ENCODE results near the gene HDAC4.
A peak's percentile ranks its signal among the peaks of the same experiment; 100 is the strongest.

HDAC4 gene

DNA sequence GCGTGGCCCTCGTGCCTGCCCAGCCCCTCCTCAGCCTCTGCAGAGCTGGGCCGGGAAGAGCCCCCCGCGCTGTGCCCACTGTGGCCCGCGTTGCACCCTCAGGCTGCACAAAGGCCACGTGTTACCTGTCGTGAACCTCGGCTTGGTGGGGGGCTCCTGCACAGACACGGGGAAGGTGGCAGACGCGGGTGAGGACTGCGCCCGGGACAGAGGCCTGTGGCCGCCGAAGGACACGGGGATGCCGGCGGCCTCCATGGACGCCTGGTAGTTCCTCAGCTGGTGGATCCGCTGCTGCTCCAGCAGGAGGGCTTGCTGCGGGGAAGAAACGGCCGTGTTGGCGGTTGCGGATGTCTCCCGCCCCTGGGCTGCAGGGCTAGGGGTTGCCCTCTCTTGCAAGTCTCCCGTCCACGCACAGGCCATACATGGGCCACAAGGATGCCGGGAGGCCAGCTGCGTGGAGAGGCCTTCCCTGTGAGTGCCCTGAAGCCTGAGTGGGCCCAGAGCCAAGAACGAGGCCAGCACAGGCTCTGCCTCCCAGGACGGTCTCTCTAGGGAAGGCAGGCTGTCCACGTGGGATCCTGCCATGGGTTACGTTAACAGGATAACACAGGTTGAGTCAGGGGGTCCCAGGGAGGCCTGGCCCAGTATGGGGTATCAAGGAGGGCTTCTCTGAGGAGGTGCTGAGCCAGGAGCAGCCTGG lies 289.3 kb downstream of the HDAC4 start:
- TF ChIP-seq, protein P1, sequence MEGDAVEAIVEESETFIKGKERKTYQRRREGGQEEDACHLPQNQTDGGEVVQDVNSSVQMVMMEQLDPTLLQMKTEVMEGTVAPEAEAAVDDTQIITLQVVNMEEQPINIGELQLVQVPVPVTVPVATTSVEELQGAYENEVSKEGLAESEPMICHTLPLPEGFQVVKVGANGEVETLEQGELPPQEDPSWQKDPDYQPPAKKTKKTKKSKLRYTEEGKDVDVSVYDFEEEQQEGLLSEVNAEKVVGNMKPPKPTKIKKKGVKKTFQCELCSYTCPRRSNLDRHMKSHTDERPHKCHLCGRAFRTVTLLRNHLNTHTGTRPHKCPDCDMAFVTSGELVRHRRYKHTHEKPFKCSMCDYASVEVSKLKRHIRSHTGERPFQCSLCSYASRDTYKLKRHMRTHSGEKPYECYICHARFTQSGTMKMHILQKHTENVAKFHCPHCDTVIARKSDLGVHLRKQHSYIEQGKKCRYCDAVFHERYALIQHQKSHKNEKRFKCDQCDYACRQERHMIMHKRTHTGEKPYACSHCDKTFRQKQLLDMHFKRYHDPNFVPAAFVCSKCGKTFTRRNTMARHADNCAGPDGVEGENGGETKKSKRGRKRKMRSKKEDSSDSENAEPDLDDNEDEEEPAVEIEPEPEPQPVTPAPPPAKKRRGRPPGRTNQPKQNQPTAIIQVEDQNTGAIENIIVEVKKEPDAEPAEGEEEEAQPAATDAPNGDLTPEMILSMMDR (conservative IDR thresholded peaks at IDR 0.05; ENCODE audit: control insufficient read depth, insufficient read depth, low read depth, low read length): no peak
- H3K4me3 ChIP-seq (ENCODE audit: control insufficient read depth, low read depth, low read length): no peak overlapping the region
- DNase-seq (ENCODE audit: low read depth): no peak

DNA sequence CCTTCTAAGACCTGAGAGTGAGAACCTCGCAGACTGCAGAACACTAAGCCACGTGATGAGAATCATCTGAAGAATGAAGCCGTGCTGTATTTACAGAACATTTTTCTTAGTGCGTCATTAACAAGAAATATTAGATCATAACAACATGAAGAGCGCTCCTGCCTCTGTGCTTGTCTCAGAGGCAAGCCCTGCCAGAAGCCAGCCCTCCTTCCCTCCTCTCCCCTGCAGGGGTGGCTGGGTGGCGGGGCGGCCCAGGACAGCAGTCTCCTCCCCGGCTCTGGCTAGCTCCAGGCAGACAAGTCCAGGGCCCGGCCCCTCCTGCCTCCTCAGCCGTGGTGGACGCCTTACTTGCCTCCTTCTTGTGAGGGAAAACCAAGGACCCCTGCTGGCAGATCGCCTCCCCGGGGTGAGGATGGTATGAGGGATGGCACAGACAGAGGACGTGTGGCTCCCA lies 290.2 kb downstream of the HDAC4 start:
- peak; percentile 47 for DNase-seq (ENCODE audit: low read depth)
- TF ChIP-seq, protein P1 (conservative IDR thresholded peaks at IDR 0.05; ENCODE audit: control insufficient read depth, insufficient read depth, low read depth, low read length): no peak
- no peak overlapping the region for H3K4me3 ChIP-seq (ENCODE audit: control insufficient read depth, low read depth, low read length)

DNA sequence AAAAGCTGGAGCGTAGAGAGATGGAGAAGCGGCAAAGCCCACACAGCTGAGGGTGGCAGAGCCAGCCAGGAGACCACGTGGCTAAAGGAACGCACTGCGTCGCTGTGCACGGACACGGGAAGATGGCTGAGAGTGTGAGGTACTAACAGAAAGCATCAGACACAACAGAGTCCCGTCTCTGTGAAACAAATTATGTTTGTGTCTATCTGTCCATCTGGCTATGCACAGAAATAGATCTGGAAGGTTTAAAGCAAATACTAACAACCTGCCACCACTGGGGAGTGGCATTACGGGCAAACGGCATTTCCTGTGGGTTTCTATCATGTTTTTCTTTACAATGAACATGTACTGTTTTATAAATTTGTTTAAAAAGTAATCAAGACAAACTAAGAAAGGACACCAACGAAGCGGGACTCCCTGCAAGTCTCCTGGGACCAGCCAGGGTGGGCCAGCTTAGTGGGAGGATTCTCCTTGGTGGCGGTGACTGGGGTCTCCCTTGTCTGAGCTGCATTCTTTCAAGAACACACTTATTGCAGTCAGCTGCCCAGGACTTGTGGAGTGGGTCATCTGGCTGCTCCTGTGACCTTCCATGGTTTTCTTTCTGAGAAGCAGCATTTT lies 290.8 kb downstream of the HDAC4 start:
- H3K4me3 ChIP-seq (ENCODE audit: control insufficient read depth, low read depth, low read length): no peak overlapping the region
- TF ChIP-seq, protein P1 (conservative IDR thresholded peaks at IDR 0.05; ENCODE audit: control insufficient read depth, insufficient read depth, low read depth, low read length): no peak
- no peak for DNase-seq (ENCODE audit: low read depth)

DNA sequence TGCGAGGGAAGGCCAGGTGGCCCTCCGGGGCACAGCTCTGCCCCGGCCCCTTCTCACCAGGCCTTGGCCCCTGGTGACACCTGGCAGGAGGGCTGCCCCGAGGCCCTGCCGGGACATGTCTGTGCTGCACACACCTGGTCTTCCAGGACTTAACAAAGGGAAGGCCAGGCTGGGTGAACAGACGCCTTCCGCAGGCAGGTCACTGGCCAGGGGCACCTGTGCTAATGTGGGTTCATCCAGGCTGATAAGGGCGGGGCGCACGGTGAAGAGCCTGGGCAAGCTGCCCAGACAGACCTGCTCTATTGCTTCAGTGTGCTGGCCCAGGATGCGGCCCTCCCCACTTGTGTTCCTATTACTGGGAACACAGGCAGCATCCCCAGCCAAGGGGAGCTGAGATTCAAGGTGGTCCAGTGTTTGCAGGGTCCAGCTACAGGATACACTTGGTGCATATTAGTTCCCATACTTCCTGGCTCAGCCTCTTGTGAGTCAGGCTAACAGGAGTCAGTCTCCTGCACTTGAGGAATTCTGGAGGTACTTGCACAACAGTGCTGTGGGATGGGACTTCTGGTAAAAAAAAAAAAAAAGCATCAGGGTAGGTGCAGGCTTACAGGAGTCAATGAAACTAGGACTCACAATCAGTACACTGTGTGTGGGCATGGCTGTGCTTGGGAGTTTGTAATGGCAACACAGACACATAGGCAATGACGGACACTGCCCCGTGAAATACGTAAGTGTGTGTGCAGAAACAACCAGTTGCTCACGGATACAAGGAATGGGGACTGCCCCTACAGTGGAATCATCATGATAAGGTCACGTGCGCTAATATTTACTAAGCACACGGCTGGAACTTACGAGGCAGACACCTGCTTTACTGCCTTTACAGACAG lies 291.5 kb downstream of the HDAC4 start:
- H3K4me3 ChIP-seq (ENCODE audit: control insufficient read depth, low read depth, low read length): no peak overlapping the region
- TF ChIP-seq, protein P1 (conservative IDR thresholded peaks at IDR 0.05; ENCODE audit: control insufficient read depth, insufficient read depth, low read depth, low read length): no peak
- no peak for DNase-seq (ENCODE audit: low read depth)

DNA sequence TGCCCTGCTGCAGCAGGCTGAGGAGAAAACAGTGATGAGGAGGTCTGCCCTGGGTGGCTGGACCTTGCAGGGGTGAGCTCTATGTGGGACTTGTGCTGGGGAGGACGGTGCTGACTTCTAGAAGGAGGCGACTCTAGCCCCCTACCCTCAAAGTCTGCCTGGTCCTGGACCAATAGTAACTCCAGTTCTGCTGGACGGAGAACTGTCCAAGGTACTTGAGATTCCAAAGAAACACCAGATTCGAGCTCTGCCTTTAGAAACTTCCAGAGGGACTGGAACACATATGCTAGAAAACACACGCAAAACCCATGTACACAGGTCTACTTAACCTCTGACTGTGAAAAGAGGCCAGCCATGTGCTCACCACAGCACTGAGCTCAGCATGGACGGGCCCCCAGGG lies 292.4 kb downstream of the HDAC4 start:
- H3K4me3 ChIP-seq (ENCODE audit: control insufficient read depth, low read depth, low read length): no peak overlapping the region
- DNase-seq (ENCODE audit: low read depth): no peak
- TF ChIP-seq, protein P1 (conservative IDR thresholded peaks at IDR 0.05; ENCODE audit: control insufficient read depth, insufficient read depth, low read depth, low read length): no peak

DNA sequence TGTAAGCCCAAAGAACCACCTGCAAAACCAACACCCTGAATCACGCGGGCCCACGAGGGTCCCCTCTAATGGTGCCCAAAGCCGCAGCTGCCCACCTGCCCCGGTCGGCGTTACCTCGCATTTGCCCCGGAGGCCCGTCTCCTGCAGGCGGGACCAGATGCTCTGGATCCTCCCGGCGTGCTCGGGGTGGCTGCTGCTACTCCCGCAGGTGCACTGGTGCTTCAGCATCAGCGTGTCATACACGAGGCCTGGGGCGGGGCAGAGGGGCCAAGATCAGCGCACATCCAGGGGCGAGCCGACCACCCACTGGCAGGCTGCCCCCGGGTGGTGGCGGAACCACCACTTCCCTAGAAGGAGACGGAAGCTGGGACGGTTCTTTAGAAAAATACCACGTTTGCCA lies 292.9 kb downstream of the HDAC4 start:
- no peak overlapping the region for H3K4me3 ChIP-seq (ENCODE audit: control insufficient read depth, low read depth, low read length)
- TF ChIP-seq, protein P1 (conservative IDR thresholded peaks at IDR 0.05; ENCODE audit: control insufficient read depth, insufficient read depth, low read depth, low read length): no peak
- no peak for DNase-seq (ENCODE audit: low read depth)

Measured in fibroblast of mammary gland (primary cell).